Measurements from ENCODE around the gene CACNB3. TPM values are rescaled to one million over a fixed set of nuclear protein-coding genes. Genes with fewer than 3 reads are reported as not detected.
A peak's percentile ranks its signal among the peaks of the same experiment; 100 is the strongest.

CACNB3 gene
- total RNA-seq, 5 donors from 2014 or later (not counting 1 experiment from before 2014, with no cell fraction given), result 4.3 to 12.4 (median 8.9) TPM

DNA sequence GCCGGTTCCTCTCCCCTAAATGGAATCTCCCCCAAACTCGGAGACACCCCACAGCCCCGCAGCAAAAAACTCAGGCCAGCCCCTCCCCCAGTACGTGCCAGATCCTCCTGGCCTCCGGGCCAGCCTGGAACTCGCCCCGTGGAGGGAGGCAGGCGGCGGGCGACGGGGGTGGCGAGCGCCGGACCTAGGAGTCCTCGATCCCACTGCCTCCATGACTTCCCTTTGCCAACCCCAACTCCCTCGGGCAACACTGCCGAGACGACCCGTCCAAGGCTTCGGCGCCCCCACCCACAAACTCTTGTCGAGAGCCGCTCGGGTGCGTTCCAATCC, 29.8 kb upstream of the CACNB3 start:
- Histone ChIP-seq H3K27ac (ENCODE audit: low read length) (no peak overlapping the region), H3K9me3 (no peaks in the 10 kb centered on the region), H3K4me1 (ENCODE audit: control insufficient read depth in 1 of 2, extremely low read depth in 1 of 2, insufficient read depth in 2 of 2, low read length in 2 of 2) (peaks cover 3 to 16% of the 10 kb centered on the region in 2 experiments), H3K27me3 (replicated peaks in 1 of 2; ENCODE audit: control insufficient read depth in 2 of 2, extremely low read depth in 1 of 2, insufficient read depth in 2 of 2, low read length in 1 of 2) (peaks cover 0 to 54% of the 10 kb centered on the region in 2 experiments), H3K4me3 (ENCODE audit: control insufficient read depth in 1 of 2, extremely low read depth in 1 of 2, low read length in 1 of 2) (peak overlapping the region in 1 of 2 donors; percentile 4), H3K36me3 (ENCODE audit: control insufficient read depth in 2 of 2, extremely low read depth in 1 of 2, insufficient read depth in 1 of 2, low read length in 1 of 2) (no peaks in the 10 kb centered on the region)
- H3K27me3 Mint-ChIP-seq, result peaks cover 49% of the 10 kb centered on the region in 2 donors
- DNase-seq, result no peak
- peaks cover 5 to 18% (median 14%) of the 10 kb centered on the region in 3 donors for H3K4me1 Mint-ChIP-seq
- no peak overlapping the region for H3K27ac Mint-ChIP-seq
- H3K36me3 Mint-ChIP-seq, result no peaks in the 10 kb centered on the region
- POLR2A ChIA-PET, result no interaction called here
- H3K4me3 Mint-ChIP-seq, result peak overlapping the region; percentile 63 to 73 (median 70)
- 17% methylated on average over 23 of the region's 25 CpGs for WGBS (ENCODE audit: insufficient coverage)
- CTCF ChIA-PET, result no interaction called here
- no peaks in the 10 kb centered on the region for H3K9me3 Mint-ChIP-seq
- peak in 1 of 4 experiments; percentile 12 for ATAC-seq (replicated peaks in 1 of 4)

DNA sequence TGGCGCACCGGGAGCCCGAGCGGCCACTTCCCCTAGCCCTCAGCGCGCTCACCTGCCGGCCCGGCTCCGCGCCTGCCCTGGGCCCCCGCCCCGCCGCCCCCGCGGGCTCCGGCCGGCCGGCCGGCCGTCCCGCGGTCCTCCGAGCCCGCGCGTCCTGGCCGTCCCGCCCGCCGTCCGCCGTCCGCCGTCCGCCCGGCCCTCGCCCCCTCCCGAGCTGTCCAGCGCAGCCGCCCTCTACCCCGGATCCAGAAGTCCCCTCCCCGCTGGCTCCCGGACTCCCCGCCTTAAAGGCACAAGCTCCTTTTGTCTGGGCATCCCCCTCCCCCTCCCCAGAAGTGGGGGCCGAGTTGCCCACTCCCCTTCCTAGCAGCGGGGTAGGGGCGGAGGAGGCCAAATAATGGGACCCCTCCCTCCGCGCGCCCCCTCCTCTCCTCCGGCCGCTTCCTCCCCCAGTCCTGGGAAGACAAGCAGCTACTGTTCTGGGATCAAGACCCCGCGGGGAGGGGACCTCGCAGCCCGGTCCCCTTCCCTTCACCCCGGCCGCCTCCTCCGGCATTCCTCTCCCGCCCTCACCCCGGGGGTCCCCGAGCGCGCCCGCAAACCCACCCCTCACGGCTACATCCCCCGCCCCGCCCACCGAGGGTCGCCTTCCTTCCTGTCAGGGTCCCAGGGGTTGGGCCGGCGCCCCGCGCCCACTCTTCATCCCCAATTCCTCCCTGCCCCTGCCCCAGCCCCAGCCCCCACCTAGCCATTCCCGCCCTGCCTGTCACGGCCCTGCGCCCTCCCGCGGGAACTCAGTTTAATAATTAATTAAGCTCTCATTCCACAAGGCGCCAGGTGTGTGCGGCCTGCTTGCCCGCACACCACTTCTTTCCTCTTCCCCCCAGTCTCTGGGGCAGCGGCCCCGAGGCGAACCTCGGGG, 29.2 kb upstream of the CACNB3 start, which contains the start of gene ADCY6:
Gene ADCY6, minus strand, starts transcription at position 236 of the 922 bp plus-strand sequence. CDS start 5,655 bp downstream, outside the sequence.
- no peak within 1 kb of the TSS for H3K27ac ChIP-seq (ENCODE audit: low read length)
- H3K27me3 ChIP-seq (replicated peaks in 1 of 2; ENCODE audit: control insufficient read depth in 2 of 2, extremely low read depth in 1 of 2, insufficient read depth in 2 of 2, low read length in 1 of 2), result peaks cover 0 to 54% of the 10 kb centered on the region in 2 experiments
- ATAC-seq (replicated peaks in 1 of 4) (peak in 3 of 4 experiments; percentile 24 to 37 (median 31)), DNase-seq (no peak)
- WGBS (ENCODE audit: insufficient coverage), result under 1% methylated on average over 70 of the region's 86 CpGs
- ChIA-PET CTCF (interaction anchor here in 1 of 2 donors (0.6 to 0.8 kb wide), 3 partner anchors 11 to 1631 kb away, joined by 3 to 7 read pairs (median 5); no protein-coding TSS in a partner anchor), POLR2A (no interaction called here)
- no peaks in the 10 kb centered on the region for H3K36me3 Mint-ChIP-seq
- no peak within 1 kb of the TSS for H3K27ac Mint-ChIP-seq
- no peaks in the 10 kb centered on the region for H3K9me3 ChIP-seq
- peak within 1 kb of the TSS; percentile 63 to 73 (median 70) for H3K4me3 Mint-ChIP-seq
- H3K4me3 ChIP-seq (ENCODE audit: control insufficient read depth in 1 of 2, extremely low read depth in 1 of 2, low read length in 1 of 2), result peak within 1 kb of the TSS; percentile 30 to 38
- no peaks in the 10 kb centered on the region for H3K9me3 Mint-ChIP-seq
- peaks cover 49% of the 10 kb centered on the region in 2 donors for H3K27me3 Mint-ChIP-seq
- H3K36me3 ChIP-seq (ENCODE audit: control insufficient read depth in 2 of 2, extremely low read depth in 1 of 2, insufficient read depth in 1 of 2, low read length in 1 of 2), result no peaks in the 10 kb centered on the region
- peaks cover 5 to 18% (median 14%) of the 10 kb centered on the region in 3 donors for H3K4me1 Mint-ChIP-seq
- peaks cover 3 to 16% of the 10 kb centered on the region in 2 experiments for H3K4me1 ChIP-seq (ENCODE audit: control insufficient read depth in 1 of 2, extremely low read depth in 1 of 2, insufficient read depth in 2 of 2, low read length in 2 of 2)

DNA sequence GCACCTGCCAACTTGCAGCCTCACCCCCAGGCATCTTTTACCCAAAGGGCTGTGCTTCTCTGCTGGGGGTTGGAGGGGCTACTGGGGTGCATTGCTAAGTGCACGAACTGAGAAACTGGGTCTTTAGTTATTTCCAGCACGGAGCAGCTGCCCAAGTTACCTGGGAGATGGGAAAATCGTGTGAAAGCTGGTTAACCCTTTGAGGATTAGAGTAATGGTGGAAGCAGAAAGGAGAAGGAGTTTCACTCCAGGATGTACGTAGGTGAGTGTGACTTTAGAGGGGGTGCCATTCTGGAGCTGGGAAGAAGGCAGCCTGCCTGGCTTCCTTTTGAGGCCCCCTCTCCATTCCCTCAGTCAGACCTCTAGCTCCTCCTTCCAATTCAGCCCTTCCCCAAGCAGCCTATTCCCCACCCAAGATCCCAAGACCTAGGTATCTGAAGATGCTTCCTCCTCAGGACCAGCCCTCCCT, 28.4 kb upstream of the CACNB3 start:
- Histone ChIP-seq H3K27ac (ENCODE audit: low read length) (no peak overlapping the region), H3K27me3 (replicated peaks in 1 of 2; ENCODE audit: control insufficient read depth in 2 of 2, extremely low read depth in 1 of 2, insufficient read depth in 2 of 2, low read length in 1 of 2) (peaks cover 0 to 54% of the 10 kb centered on the region in 2 experiments), H3K36me3 (ENCODE audit: control insufficient read depth in 2 of 2, extremely low read depth in 1 of 2, insufficient read depth in 1 of 2, low read length in 1 of 2) (no peaks in the 10 kb centered on the region), H3K9me3 (no peaks in the 10 kb centered on the region), H3K4me3 (ENCODE audit: control insufficient read depth in 1 of 2, extremely low read depth in 1 of 2, low read length in 1 of 2) (no peak overlapping the region), H3K4me1 (ENCODE audit: control insufficient read depth in 1 of 2, extremely low read depth in 1 of 2, insufficient read depth in 2 of 2, low read length in 2 of 2) (peaks cover 3 to 16% of the 10 kb centered on the region in 2 experiments)
- peak overlapping the region; percentile 3 to 73 (median 34) for H3K4me3 Mint-ChIP-seq
- POLR2A ChIA-PET, result no interaction called here
- WGBS (ENCODE audit: insufficient coverage), result 38% methylated on average over 3 of the region's 4 CpGs
- ATAC-seq (replicated peaks in 1 of 4) (no peak), DNase-seq (no peak)
- no peaks in the 10 kb centered on the region for H3K9me3 Mint-ChIP-seq
- CTCF ChIA-PET, result interaction anchor here in 1 of 2 donors (0.6 to 0.8 kb wide), 3 partner anchors 10 to 1630 kb away, joined by 3 to 7 read pairs (median 5); no protein-coding TSS in a partner anchor
- H3K4me1 Mint-ChIP-seq, result peaks cover 5 to 18% (median 14%) of the 10 kb centered on the region in 3 donors
- no peak overlapping the region for H3K27ac Mint-ChIP-seq
- no peaks in the 10 kb centered on the region for H3K36me3 Mint-ChIP-seq
- H3K27me3 Mint-ChIP-seq, result peaks cover 48 to 51% of the 10 kb centered on the region in 2 donors

DNA sequence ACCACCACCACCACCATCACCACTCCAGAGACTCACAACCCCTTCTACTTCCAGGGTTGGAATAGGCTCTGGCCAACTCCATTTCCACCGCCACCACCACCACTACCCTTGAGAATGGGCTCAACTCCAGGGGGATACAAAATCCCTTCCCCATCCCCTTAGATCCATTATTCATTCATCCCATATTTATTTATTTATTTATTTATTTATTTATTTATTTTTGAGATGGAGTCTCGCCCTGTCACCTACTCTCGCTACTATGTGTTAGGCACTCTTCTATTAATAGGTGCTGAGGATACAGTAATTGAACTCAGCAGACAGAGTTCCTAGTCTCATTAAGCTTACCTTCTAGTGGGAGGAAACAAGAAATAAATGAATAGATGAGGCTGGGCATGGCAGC, 24.6 kb upstream of the CACNB3 start:
- Histone ChIP-seq H3K9me3 (no peaks in the 10 kb centered on the region), H3K36me3 (ENCODE audit: control insufficient read depth in 2 of 2, extremely low read depth in 1 of 2, insufficient read depth in 1 of 2, low read length in 1 of 2) (no peaks in the 10 kb centered on the region), H3K4me3 (ENCODE audit: control insufficient read depth in 1 of 2, extremely low read depth in 1 of 2, low read length in 1 of 2) (no peak overlapping the region), H3K27ac (ENCODE audit: low read length) (no peak overlapping the region), H3K27me3 (replicated peaks in 1 of 2; ENCODE audit: control insufficient read depth in 2 of 2, extremely low read depth in 1 of 2, insufficient read depth in 2 of 2, low read length in 1 of 2) (peaks cover 0 to 33% of the 10 kb centered on the region in 2 experiments), H3K4me1 (ENCODE audit: control insufficient read depth in 1 of 2, extremely low read depth in 1 of 2, insufficient read depth in 2 of 2, low read length in 2 of 2) (peaks cover under 1 to 14% of the 10 kb centered on the region in 2 experiments)
- ChIA-PET POLR2A (no interaction called here), CTCF (interaction anchor here (1.5 to 3.7 kb wide), 4 partner anchors 17 to 43 kb away, joined by 4 to 44 read pairs (median 14); no protein-coding TSS in a partner anchor)
- ATAC-seq (replicated peaks in 1 of 4) (no peak), DNase-seq (no peak)
- H3K4me3 Mint-ChIP-seq, result no peak overlapping the region
- H3K27ac Mint-ChIP-seq, result no peak overlapping the region
- peaks cover under 1 to 12% (median 1%) of the 10 kb centered on the region in 3 donors for H3K4me1 Mint-ChIP-seq
- H3K9me3 Mint-ChIP-seq, result no peaks in the 10 kb centered on the region
- H3K27me3 Mint-ChIP-seq, result peaks cover 12 to 23% of the 10 kb centered on the region in 2 donors
- no peaks in the 10 kb centered on the region for H3K36me3 Mint-ChIP-seq
- WGBS (ENCODE audit: insufficient coverage), result no CpG with 5 or more reads among the region's 3 CpGs

DNA sequence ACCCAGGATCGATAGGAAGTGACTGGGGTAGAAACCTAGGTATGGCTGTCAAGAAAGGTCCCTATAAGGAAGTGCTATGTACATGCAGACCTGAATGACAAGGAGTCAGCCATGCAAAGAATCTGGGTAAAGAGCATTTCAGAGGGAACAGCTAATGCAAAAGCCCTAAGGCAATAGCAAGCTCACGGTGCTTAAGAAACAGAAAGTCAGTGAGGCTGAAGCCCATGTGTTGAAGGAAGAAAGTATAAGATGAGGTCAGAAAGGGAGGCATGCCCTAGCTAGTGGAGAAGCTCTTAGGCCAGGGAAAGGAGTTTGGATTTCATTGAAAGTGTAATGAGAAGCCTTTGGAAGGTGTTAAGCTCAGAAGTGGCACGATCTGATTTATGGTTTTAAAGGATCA, 23.4 kb upstream of the CACNB3 start:
- WGBS (ENCODE audit: insufficient coverage), result 89% methylated on average over 3 of the region's 3 CpGs
- Histone ChIP-seq H3K4me1 (ENCODE audit: control insufficient read depth in 1 of 2, extremely low read depth in 1 of 2, insufficient read depth in 2 of 2, low read length in 2 of 2) (peaks cover 0 to 4% of the 10 kb centered on the region in 2 experiments), H3K4me3 (ENCODE audit: control insufficient read depth in 1 of 2, extremely low read depth in 1 of 2, low read length in 1 of 2) (no peak overlapping the region), H3K9me3 (no peaks in the 10 kb centered on the region), H3K36me3 (ENCODE audit: control insufficient read depth in 2 of 2, extremely low read depth in 1 of 2, insufficient read depth in 1 of 2, low read length in 1 of 2) (no peaks in the 10 kb centered on the region), H3K27ac (ENCODE audit: low read length) (no peak overlapping the region), H3K27me3 (replicated peaks in 1 of 2; ENCODE audit: control insufficient read depth in 2 of 2, extremely low read depth in 1 of 2, insufficient read depth in 2 of 2, low read length in 1 of 2) (peaks cover 0 to 25% of the 10 kb centered on the region in 2 experiments)
- H3K27ac Mint-ChIP-seq, result no peak overlapping the region
- no peaks in the 10 kb centered on the region for H3K9me3 Mint-ChIP-seq
- DNase-seq, result no peak
- H3K27me3 Mint-ChIP-seq, result peaks cover 7 to 18% of the 10 kb centered on the region in 2 donors
- POLR2A ChIA-PET, result interaction anchor here (0.6 kb wide), 2 partner anchors 41 to 1363 kb away, joined by 3 to 10 read pairs; no protein-coding TSS in a partner anchor
- no peak for ATAC-seq (replicated peaks in 1 of 4)
- H3K4me3 Mint-ChIP-seq, result no peak overlapping the region
- no peaks in the 10 kb centered on the region for H3K36me3 Mint-ChIP-seq
- CTCF ChIA-PET, result interaction anchor here (0.6 to 3.7 kb wide), 9 partner anchors 10 to 116 kb away, joined by 3 to 44 read pairs (median 5); no protein-coding TSS in a partner anchor
- H3K4me1 Mint-ChIP-seq, result peaks cover 0 to 9% (median 1%) of the 10 kb centered on the region in 3 donors

Measured in T-cell (primary cell).